HuH-7.5 (cell line): Measurements from ENCODE around the gene MACROD2.

Experiments used
- DNase-seq: peaks from one replicate; pipeline ENCODE4 v3.0.0; 2011; ENCODE audit warnings: low spot score

The MACROD2 gene

GRCh38 chr20:14062786-14063185 is 67.5 kb downstream of the MACROD2 start:
- no peak for DNase-seq

GRCh38 chr20:14064333-14064732 is 69.0 kb downstream of the MACROD2 start:
- DNase-seq: no peak

GRCh38 chr20:14064921-14065320 is 69.6 kb downstream of the MACROD2 start:
- DNase-seq: no peak

- DNase-seq: no peak
Observed at GRCh38 chr20:14065774-14066173, 70.5 kb downstream of the MACROD2 start.

- no peak for DNase-seq
Observed at GRCh38 chr20:14067603-14068002, 72.3 kb downstream of the MACROD2 start.

GRCh38 chr20:14069796-14070195 is 74.5 kb downstream of the MACROD2 start:
- no peak for DNase-seq

- DNase-seq: peak; percentile 27
Observed at GRCh38 chr20:14093652-14094051, 98.3 kb downstream of the MACROD2 start.

- no peak for DNase-seq
Observed at GRCh38 chr20:14098261-14098660, 102.9 kb downstream of the MACROD2 start.

GRCh38 chr20:14113416-14113815 is 118.1 kb downstream of the MACROD2 start:
- DNase-seq: no peak

- no peak for DNase-seq
Observed at GRCh38 chr20:14114065-14114704, 118.9 kb downstream of the MACROD2 start.

GRCh38 chr20:14116037-14116436 is 120.7 kb downstream of the MACROD2 start:
- no peak for DNase-seq

- no peak for DNase-seq
Observed at GRCh38 chr20:14117768-14118167, 122.5 kb downstream of the MACROD2 start.

GRCh38 chr20:14126856-14127255 is 131.5 kb downstream of the MACROD2 start:
- DNase-seq: no peak

GRCh38 chr20:14127514-14128223 is 132.4 kb downstream of the MACROD2 start:
- DNase-seq: no peak

- no peak for DNase-seq
Observed at GRCh38 chr20:14134004-14134403, 138.7 kb downstream of the MACROD2 start.

GRCh38 chr20:14142171-14142570 is 146.9 kb downstream of the MACROD2 start:
- peak; percentile 64 for DNase-seq

- no peak for DNase-seq
Observed at GRCh38 chr20:14142964-14143627, 147.8 kb downstream of the MACROD2 start.

GRCh38 chr20:14148042-14148441 is 152.7 kb downstream of the MACROD2 start:
- no peak for DNase-seq

GRCh38 chr20:14155361-14155760 is 160.0 kb downstream of the MACROD2 start:
- no peak for DNase-seq

- DNase-seq: no peak
Observed at GRCh38 chr20:14178528-14178927, 183.2 kb downstream of the MACROD2 start.

GRCh38 chr20:14178952-14179351 is 183.6 kb downstream of the MACROD2 start:
- no peak for DNase-seq

GRCh38 chr20:14189794-14190402 is 194.6 kb downstream of the MACROD2 start:
- peak; percentile 12 for DNase-seq

- no peak for DNase-seq
Observed at GRCh38 chr20:14191559-14191958, 196.2 kb downstream of the MACROD2 start.
